Lower leg skin (tissue), 3 donors: Measurements from ENCODE around the gene WFDC6.

Experiments used
- CTCF ChIP-seq, 3 donors: fragments of 450-650 bp; IDR thresholded peaks; one replicate each; pipeline ENCODE4 v1.5.1; 2016; ENCODE audit warnings: antibody characterized with exemption in 3 of 3, mild to moderate bottlenecking in 3 of 3, moderate library complexity in 2 of 3
- POLR2A ChIP-seq, 2 donors: fragments of 450-650 bp; IDR thresholded peaks; one replicate each; pipeline ENCODE4 v1.6.1; 2016 to 2017; ENCODE audit warnings: antibody characterized with exemption in 2 of 2, mild to moderate bottlenecking in 1 of 2, moderate library complexity in 1 of 2

GRCh38 chr20:45564760-45565276 lies 25.5 kb upstream of the WFDC6 start:
- no peak for TF ChIP-seq POLR2A (IDR thresholded peaks at IDR 0.05)
- TF ChIP-seq CTCF (IDR thresholded peaks at IDR 0.05): no peak
